GM20000 (cell line): ENCODE measurements around the gene CYP4F2.
"Not testable (repeated sequence)": the region's sequence is repeated elsewhere in the genome, so short reads cannot be mapped to it uniquely, and the experiment has no call there.

Experiments used
- DNase-seq: peaks from one replicate; pipeline ENCODE4 v3.0.0; 2012; ENCODE audit warnings: low spot score
- CTCF ChIP-seq: IDR thresholded peaks from 2 replicates; pipeline ENCODE4 v1.5.1; 2012; ENCODE audit warnings: mild to moderate bottlenecking, control low read depth; ENCODE audit errors: extremely low read depth, missing control alignments

Gene CYP4F2

GRCh38 chr19:15897026-15897737 is 692 bp downstream of the CYP4F2 start:
- DNase-seq, result no peak
- TF ChIP-seq CTCF, result no peak

- TF ChIP-seq CTCF, result no peak
- no peak for DNase-seq
Measured at GRCh38 chr19:15895876-15896430, 1.9 kb downstream of the CYP4F2 start.

GRCh38 chr19:15894359-15894758 is 3.5 kb downstream of the CYP4F2 start:
- TF ChIP-seq CTCF, result no peak
- DNase-seq, result no peak

GRCh38 chr19:15893477-15893876 is 4.4 kb downstream of the CYP4F2 start:
- no peak for DNase-seq
- TF ChIP-seq CTCF, result no peak

- no peak for DNase-seq
- no peak for TF ChIP-seq CTCF
Measured at GRCh38 chr19:15892012-15892411, 5.9 kb downstream of the CYP4F2 start.

GRCh38 chr19:15891434-15891833 is 6.4 kb downstream of the CYP4F2 start:
- TF ChIP-seq CTCF, result no peak

GRCh38 chr19:15889339-15889738 is 8.5 kb downstream of the CYP4F2 start:
- DNase-seq, result not testable (repeated sequence)

More at GRCh38 chr19:15891434-15891833, 6.4 kb downstream of the CYP4F2 start:
- no peak for DNase-seq

- DNase-seq, result no peak
- TF ChIP-seq CTCF, result no peak
Measured at GRCh38 chr19:15885919-15886318, 12.0 kb downstream of the CYP4F2 start.
